Sigmoid colon (tissue), 7 donors: ENCODE results near the gene PTPN14. TPM values are rescaled to one million over a fixed set of nuclear protein-coding genes. Genes with fewer than 3 reads are reported as not detected.
A peak's percentile ranks its signal among the peaks of the same experiment; 100 is the strongest.

Experiments
- DNase-seq: peaks from one replicate; pipeline ENCODE4 v3.0.0-alpha.2; 2019
- H3K27ac ChIP-seq, 4 donors: fragments of 200-600 bp; sonication (generic); one replicate each; pipeline ENCODE4 v1.5.1; 2016 to 2019; ENCODE audit warnings: mild to moderate bottlenecking in 1 of 4
- H3K27me3 ChIP-seq, 3 donors: fragments of 200-600 bp; sonication (generic); one replicate each; pipeline ENCODE4 v1.5.1; 2019; ENCODE audit warnings: mild to moderate bottlenecking in 1 of 3
- H3K36me3 ChIP-seq, 4 donors: fragments of 200-600 bp; sonication (generic); one replicate each; pipeline ENCODE4 v1.5.1; 2016 to 2019
- H3K4me1 ChIP-seq, 4 donors: fragments of 200-600 bp; sonication (generic); one replicate each; pipeline ENCODE4 v1.5.1; 2017 to 2019
- H3K4me3 ChIP-seq, 4 donors: fragments of 200-600 bp; sonication (generic); one replicate each; pipeline ENCODE4 v1.5.1; 2017 to 2019; ENCODE audit warnings: mild to moderate bottlenecking in 2 of 4, moderate library complexity in 1 of 4
- H3K9me3 ChIP-seq, 4 donors: fragments of 200-600 bp in 3 of 4; sonication (generic) in 3 of 4; one replicate each; pipeline versions ENCODE4 v1.5.1 to v1.6.1; 2013 to 2019
- CTCF ChIP-seq, 4 experiments: fragments of 450-650 bp in 3 of 4; fragments of 200-600 bp in 1 of 4; IDR thresholded peaks; one replicate each; pipeline ENCODE4 v1.5.1; 2016 to 2019; ENCODE audit warnings: antibody characterized with exemption in 4 of 4, mild to moderate bottlenecking in 3 of 4, moderate library complexity in 2 of 4
- EP300 ChIP-seq, 4 donors: sonication (generic); formaldehyde crosslinking; IDR thresholded peaks; one replicate each; pipeline ENCODE4 v1.6.1; 2017; ENCODE audit warnings: antibody characterized with exemption in 4 of 4
- POLR2A ChIP-seq, 2 donors: fragments of 450-650 bp; IDR thresholded peaks; one replicate each; pipeline ENCODE4 v1.6.1; 2016; ENCODE audit warnings: antibody characterized with exemption in 2 of 2, mild to moderate bottlenecking in 2 of 2, moderate library complexity in 2 of 2
- POLR2AphosphoS5 ChIP-seq, 4 donors: sonication (generic); formaldehyde crosslinking; IDR thresholded peaks; one replicate each; pipeline ENCODE4 v1.6.1; 2017; ENCODE audit warnings: antibody characterized with exemption in 4 of 4
- WGBS, 2 donors: extraction: QIAGEN DNeasy Blood & Tissue Kit; methylation state at CpG; one replicate each; pipeline ENCODE4 v1.1.7; 2013; 5-methylcytosine and 5-hydroxymethylcytosine counted together
- intact Hi-C: fragments of 100-400 bp; cut with DNase I; formaldehyde crosslinking; loops from one replicate; pipeline ENCODE4 v1.15.1; 2023
- polyA plus RNA-seq, 3 donors: library from polyadenylated mRNA; stranded (reverse); fragments of 200-250 nt; gene quantifications; one replicate each; pipeline ENCODE4 v1.2.3, GENCODE V29; 2013
- total RNA-seq, 4 donors: library from RNA; depleted of rRNA; stranded (reverse); fragments of >200 nt; gene quantifications; one replicate each; pipeline ENCODE4 v1.1.0, GENCODE V29; 2016
- donor health status: healthy with polysubstance abuse.
- donor health status: Bipolar disorder and iron deficiency.
- donor health status: healthy.

The PTPN14 gene
- total and polyA plus RNA-seq, 7 donors = 0.46 to 35.5 (median 20.1) TPM

- WGBS, 2 donors = 66 to 83% methylated on average over 5 of the region's 5 CpGs
- H3K27me3 ChIP-seq = no peaks in the 10 kb centered on the region
- no peak for TF ChIP-seq POLR2AphosphoS5 (IDR thresholded peaks at IDR 0.05)
- no peak for TF ChIP-seq EP300 (IDR thresholded peaks at IDR 0.05)
- TF ChIP-seq POLR2A (IDR thresholded peaks at IDR 0.05) = no peak
- TF ChIP-seq CTCF (IDR thresholded peaks at IDR 0.05) = no peak
- no peaks in the 10 kb centered on the region for H3K36me3 ChIP-seq
- H3K4me1 ChIP-seq = peaks cover 0 to 23% (median 10%) of the 10 kb centered on the region in 4 donors
- H3K27ac ChIP-seq = no peak overlapping the region
- intact Hi-C loops = loop anchor here (5.0 kb wide), 1 partner anchor 325 kb away; no protein-coding TSS in a partner anchor
- H3K4me3 ChIP-seq = no peak overlapping the region
- H3K9me3 ChIP-seq = no peaks in the 10 kb centered on the region
- no peak for DNase-seq
Observed at GRCh38 chr1:214587165-214587564, 35.8 kb upstream of the PTPN14 start.

GRCh38 chr1:214586621-214587020, 35.2 kb upstream of the PTPN14 start:
- DNase-seq = no peak
- no peak overlapping the region for H3K27ac ChIP-seq
- H3K36me3 ChIP-seq = no peaks in the 10 kb centered on the region
- TF ChIP-seq CTCF (IDR thresholded peaks at IDR 0.05) = no peak
- no peak for TF ChIP-seq POLR2A (IDR thresholded peaks at IDR 0.05)
- no peak for TF ChIP-seq EP300 (IDR thresholded peaks at IDR 0.05)
- TF ChIP-seq POLR2AphosphoS5 (IDR thresholded peaks at IDR 0.05) = no peak
- intact Hi-C loops = loop anchor here (5.0 kb wide), 1 partner anchor 324 kb away; no protein-coding TSS in a partner anchor
- no peak overlapping the region for H3K4me3 ChIP-seq
- H3K9me3 ChIP-seq = no peaks in the 10 kb centered on the region
- no peaks in the 10 kb centered on the region for H3K27me3 ChIP-seq
- peaks cover 0 to 28% (median 12%) of the 10 kb centered on the region in 4 donors for H3K4me1 ChIP-seq
- WGBS, 2 donors = 87 to 91% methylated on average over 3 of the region's 3 CpGs

- 58% methylated on average over 1 of the region's 1 CpG for WGBS, 2 donors
- Histone ChIP-seq H3K4me3 (no peak overlapping the region), H3K36me3 (no peaks in the 10 kb centered on the region)
Observed at GRCh38 chr1:214584805-214585766, 33.7 kb upstream of the PTPN14 start.

GRCh38 chr1:214583824-214584554, 32.6 kb upstream of the PTPN14 start:
- no peak for DNase-seq
- Histone ChIP-seq H3K4me1 (peaks cover 0 to 30% (median 14%) of the 10 kb centered on the region in 4 donors), H3K27me3 (no peaks in the 10 kb centered on the region), H3K9me3 (no peaks in the 10 kb centered on the region), H3K4me3 (no peak overlapping the region), H3K27ac (peak overlapping the region in 2 of 4 donors; percentile 55 to 64), H3K36me3 (no peaks in the 10 kb centered on the region)
- WGBS, 2 donors = 70 to 82% methylated on average over 7 of the region's 7 CpGs
- intact Hi-C loops = loop anchor here (2.0 kb wide), 1 partner anchor 195 kb away; no protein-coding TSS in a partner anchor
- peak in 3 of 4 donors; percentile 27 to 80 (median 51) for TF ChIP-seq POLR2AphosphoS5 (IDR thresholded peaks at IDR 0.05)
- no peak for TF ChIP-seq POLR2A (IDR thresholded peaks at IDR 0.05)
- TF ChIP-seq EP300 (IDR thresholded peaks at IDR 0.05) = peak; percentile 19 to 95 (median 37)
- no peak for TF ChIP-seq CTCF (IDR thresholded peaks at IDR 0.05)

More at GRCh38 chr1:214584805-214585766, 33.7 kb upstream of the PTPN14 start:
- Histone ChIP-seq H3K27me3 (no peaks in the 10 kb centered on the region), H3K4me1 (peaks cover 0 to 30% (median 14%) of the 10 kb centered on the region in 4 donors), H3K27ac (peak overlapping the region in 2 of 4 donors; percentile 55 to 64), H3K9me3 (no peaks in the 10 kb centered on the region)
- no peak for DNase-seq
- TF ChIP-seq CTCF (IDR thresholded peaks at IDR 0.05) (peak; percentile 46 to 81 (median 76)), EP300 (IDR thresholded peaks at IDR 0.05) (no peak)
- intact Hi-C loops = loop anchor here (1.0 to 5.0 kb wide), 3 partner anchors 196 to 323 kb away; no protein-coding TSS in a partner anchor
